AG04450 (cell line): ENCODE data around the gene IQCE. TPM values are rescaled to one million over a fixed set of nuclear protein-coding genes. Genes with fewer than 3 reads are reported as not detected.

Experiments used
- CTCF ChIA-PET: fragments of 300-600, 350-600 bp; formaldehyde crosslinking; extraction: SDS; loops from one replicate; lab custom pipeline; 2022; ENCODE audit warnings: antibody characterized with exemption, inconsistent platforms; lab: Charles Lee
- POLR2A ChIA-PET: fragments of 350-600 bp; formaldehyde crosslinking; extraction: SDS; loops from one replicate; lab custom pipeline; 2021; ENCODE audit warnings: antibody characterized with exemption, inconsistent platforms; lab: Yijun Ruan, JAX
- DNase-seq: peaks from one replicate; pipeline ENCODE4 v3.0.0-alpha.2; 2011; ENCODE audit warnings: low read depth, low spot score
- H3K27ac ChIP-seq: one replicate; pipeline ENCODE4 v1.5.1; 2012; ENCODE audit warnings: low read depth, low read length, control low read depth
- H3K27me3 ChIP-seq: one replicate; pipeline ENCODE4 v1.6.0; 2012; ENCODE audit warnings: low read length; ENCODE audit not compliant: control insufficient read depth, insufficient read depth
- H3K4me3 ChIP-seq: 2 replicates; pipeline ENCODE4 v1.5.1; 2011; ENCODE audit warnings: mild to moderate bottlenecking, low read depth, low read length, control low read depth
- H3K9me3 ChIP-seq: 2 replicates; pipeline ENCODE4 v1.5.1; 2012; ENCODE audit warnings: low read length; ENCODE audit not compliant: control insufficient read depth, insufficient read depth
- polyA plus RNA-seq: library from polyadenylated mRNA; depleted of rRNA; stranded (reverse); fragments of >200 nt; gene quantifications from 2 replicates; pipeline ENCODE4 v1.2.3, GENCODE V29; 2011
- TF ChIP-seq, protein P1 (sequence below): IDR thresholded peaks from 2 replicates; pipeline ENCODE4 v1.5.1; 2011; ENCODE audit warnings: low read depth, low read length, control low read depth, inconsistent platforms

IQCE gene
- polyA plus RNA-seq, 1 experiment = 6.8 TPM

DNA sequence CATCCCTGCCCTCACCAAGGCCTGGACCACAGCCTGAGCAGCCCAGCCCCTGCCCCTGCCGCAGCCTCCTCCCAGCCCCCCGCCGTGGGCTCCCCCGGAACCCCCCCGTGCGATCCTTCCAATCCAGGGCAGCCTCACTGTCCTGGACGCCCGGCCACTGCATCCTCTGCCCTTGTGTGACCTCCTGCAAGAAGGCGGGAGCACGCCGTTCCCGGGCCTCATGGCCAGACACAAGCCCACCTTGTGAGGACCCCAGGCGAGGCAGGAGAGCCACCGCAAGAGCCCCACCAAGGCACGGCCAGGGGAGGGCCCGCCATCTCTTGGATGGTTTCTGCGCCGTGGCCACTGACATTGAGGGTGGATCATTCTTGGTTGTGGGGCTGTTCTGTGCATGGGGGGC, 47.0 kb upstream of the IQCE start:
- ChIA-PET CTCF (no interaction called here), POLR2A (no interaction called here)
- TF ChIP-seq, protein P1, sequence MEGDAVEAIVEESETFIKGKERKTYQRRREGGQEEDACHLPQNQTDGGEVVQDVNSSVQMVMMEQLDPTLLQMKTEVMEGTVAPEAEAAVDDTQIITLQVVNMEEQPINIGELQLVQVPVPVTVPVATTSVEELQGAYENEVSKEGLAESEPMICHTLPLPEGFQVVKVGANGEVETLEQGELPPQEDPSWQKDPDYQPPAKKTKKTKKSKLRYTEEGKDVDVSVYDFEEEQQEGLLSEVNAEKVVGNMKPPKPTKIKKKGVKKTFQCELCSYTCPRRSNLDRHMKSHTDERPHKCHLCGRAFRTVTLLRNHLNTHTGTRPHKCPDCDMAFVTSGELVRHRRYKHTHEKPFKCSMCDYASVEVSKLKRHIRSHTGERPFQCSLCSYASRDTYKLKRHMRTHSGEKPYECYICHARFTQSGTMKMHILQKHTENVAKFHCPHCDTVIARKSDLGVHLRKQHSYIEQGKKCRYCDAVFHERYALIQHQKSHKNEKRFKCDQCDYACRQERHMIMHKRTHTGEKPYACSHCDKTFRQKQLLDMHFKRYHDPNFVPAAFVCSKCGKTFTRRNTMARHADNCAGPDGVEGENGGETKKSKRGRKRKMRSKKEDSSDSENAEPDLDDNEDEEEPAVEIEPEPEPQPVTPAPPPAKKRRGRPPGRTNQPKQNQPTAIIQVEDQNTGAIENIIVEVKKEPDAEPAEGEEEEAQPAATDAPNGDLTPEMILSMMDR = no peak
- H3K9me3 ChIP-seq = peaks cover 7% of the 10 kb centered on the region; the same call in 1 of the 2 replicates
- H3K4me3 ChIP-seq = no peak overlapping the region
- DNase-seq = no peak
- H3K27ac ChIP-seq = no peak overlapping the region
- H3K27me3 ChIP-seq = no peaks in the 10 kb centered on the region

DNA sequence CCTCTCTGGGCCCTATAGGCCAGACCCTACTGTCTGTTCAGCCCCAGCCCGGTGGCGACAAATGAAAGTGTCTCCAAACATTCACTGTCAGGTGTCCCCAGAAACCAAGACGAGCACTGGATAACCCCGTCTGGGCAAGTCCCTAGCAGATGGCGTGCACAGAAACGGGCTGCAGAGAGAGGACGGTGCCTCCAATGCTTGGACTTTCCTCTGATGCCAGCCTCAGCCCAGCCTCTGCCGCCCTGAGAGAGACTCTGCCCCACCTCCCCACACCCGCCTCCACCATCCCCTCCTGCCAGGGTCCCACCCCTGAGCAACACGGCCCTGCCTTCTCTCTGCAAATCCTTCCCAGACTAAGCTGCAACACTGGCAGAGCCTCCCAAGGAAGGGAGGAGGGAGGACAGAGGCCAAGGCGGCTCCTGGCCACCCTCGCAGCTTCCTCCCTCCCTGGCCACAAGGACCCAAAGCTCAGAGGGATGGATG, 46.6 kb upstream of the IQCE start:
- DNase-seq = no peak
- ChIA-PET POLR2A (no interaction called here), CTCF (interaction anchor here (0.5 kb wide), 1 partner anchor 43 kb away, joined by 8 read pairs; no protein-coding TSS in a partner anchor)
- Histone ChIP-seq H3K27me3 (no peaks in the 10 kb centered on the region), H3K4me3 (no peak overlapping the region), H3K27ac (no peak overlapping the region), H3K9me3 (peaks cover 7% of the 10 kb centered on the region; the same call in 1 of the 2 replicates)
- TF ChIP-seq, protein P1 = no peak

DNA sequence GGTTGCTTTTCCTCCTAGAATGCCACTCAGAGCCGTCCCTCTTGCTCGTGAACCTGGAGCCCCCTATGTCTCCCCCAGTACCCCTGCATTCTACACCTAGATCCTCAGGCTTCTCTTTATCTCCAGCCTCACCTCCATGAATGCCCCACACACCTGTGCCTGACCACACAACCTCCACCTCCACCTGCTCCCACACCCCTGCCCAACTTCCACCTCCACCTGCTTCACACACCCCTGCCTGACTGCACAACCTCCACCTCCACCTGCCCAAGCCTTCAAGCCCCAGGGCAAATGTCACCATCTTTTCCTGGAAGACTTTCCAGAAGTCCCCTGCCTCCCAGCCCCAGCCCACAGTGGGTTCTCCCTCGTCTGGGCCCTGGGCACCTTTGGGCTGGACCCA, 46.1 kb upstream of the IQCE start:
- POLR2A ChIA-PET = no interaction called here

DNA sequence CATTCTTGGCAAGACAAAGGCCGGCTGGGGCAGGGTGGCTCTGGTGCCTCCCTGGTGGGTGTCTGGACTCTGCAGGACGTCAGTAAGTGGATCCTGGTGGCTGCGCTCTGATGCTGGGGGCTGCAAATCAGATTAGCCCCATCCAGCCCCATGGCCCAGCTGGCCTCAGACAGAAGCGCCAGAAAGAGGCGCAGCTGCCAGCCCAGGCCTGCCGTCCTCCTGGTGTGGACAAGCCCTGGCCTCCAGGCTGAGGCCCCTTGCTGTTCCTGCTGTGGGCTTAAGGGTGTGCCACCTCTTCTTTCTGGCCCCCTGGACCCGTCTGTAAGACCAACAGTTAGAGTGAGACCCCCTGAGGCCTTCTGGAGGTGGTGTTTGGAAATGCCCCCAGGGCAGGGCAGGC, 45.1 kb upstream of the IQCE start:
- POLR2A ChIA-PET = no interaction called here
- TF ChIP-seq, protein P1 = no peak
- Histone ChIP-seq H3K27me3 (no peaks in the 10 kb centered on the region), H3K9me3 (peaks cover 7% of the 10 kb centered on the region; the same call in 1 of the 2 replicates), H3K4me3 (no peak overlapping the region), H3K27ac (no peak overlapping the region)
- DNase-seq = no peak
- CTCF ChIA-PET = no interaction called here

More for the DNA sequence above, 46.1 kb upstream of the IQCE start:
- no peak overlapping the region for H3K4me3 ChIP-seq
- TF ChIP-seq, protein P1 = no peak
- CTCF ChIA-PET = interaction anchor here (0.5 kb wide), 1 partner anchor 43 kb away, joined by 8 read pairs; no protein-coding TSS in a partner anchor
- no peaks in the 10 kb centered on the region for H3K27me3 ChIP-seq
- no peak overlapping the region for H3K27ac ChIP-seq
- peaks cover 7% of the 10 kb centered on the region; the same call in 1 of the 2 replicates for H3K9me3 ChIP-seq
- DNase-seq = no peak

DNA sequence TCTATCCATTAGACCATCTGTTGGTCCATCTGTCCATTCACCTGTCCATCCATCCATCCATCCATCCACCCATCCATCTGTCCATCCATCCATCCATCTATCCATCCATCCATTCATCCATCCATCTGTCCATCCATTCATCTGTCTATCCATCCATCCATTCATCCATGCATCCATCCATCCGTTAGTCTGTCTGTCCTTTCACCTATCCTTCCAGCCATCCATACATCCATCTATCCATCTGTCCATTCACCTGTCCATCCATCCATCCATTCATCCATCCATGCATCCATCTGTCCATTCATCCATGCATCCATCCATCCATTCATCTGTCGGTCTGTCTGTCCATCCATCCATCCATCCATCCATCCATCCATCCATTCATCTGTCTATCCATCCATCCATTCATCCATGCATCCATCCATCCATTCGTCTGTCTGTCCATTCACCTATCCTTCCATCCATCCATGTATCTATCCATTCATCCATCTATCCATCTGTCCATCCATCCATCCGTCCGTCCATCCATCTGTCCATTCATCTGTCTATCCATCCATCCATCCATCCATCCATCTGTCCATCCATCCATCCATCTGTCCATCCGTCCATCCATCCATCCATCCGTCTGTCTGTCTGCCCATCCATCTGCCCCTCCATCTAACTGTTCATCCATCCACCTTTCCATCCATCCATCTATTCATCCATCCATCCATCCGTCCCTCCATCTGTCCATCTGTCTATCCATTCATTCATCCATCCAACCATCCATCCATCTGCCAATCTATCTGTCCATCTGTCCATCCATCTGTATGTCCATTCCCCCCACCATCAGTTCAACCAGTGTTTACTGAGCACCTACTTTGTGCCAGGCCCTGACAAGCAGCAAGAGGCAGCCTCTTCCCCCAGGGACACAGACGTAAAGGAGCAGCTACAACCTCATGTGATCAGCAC, 44.0 kb upstream of the IQCE start:
- Histone ChIP-seq H3K4me3 (no peak overlapping the region), H3K9me3 (peaks cover 7% of the 10 kb centered on the region; the same call in 1 of the 2 replicates), H3K27me3 (no peaks in the 10 kb centered on the region), H3K27ac (no peak overlapping the region)
- ChIA-PET CTCF (no interaction called here), POLR2A (no interaction called here)
- TF ChIP-seq, protein P1 = no peak
- no peak for DNase-seq
